ENCODE data around the gene PIR. TPM values are rescaled to one million over a fixed set of nuclear protein-coding genes. Genes with fewer than 3 reads are reported as not detected.

The PIR gene
- total RNA-seq, 1 experiment from 2014 or later: 29.7 TPM

DNA sequence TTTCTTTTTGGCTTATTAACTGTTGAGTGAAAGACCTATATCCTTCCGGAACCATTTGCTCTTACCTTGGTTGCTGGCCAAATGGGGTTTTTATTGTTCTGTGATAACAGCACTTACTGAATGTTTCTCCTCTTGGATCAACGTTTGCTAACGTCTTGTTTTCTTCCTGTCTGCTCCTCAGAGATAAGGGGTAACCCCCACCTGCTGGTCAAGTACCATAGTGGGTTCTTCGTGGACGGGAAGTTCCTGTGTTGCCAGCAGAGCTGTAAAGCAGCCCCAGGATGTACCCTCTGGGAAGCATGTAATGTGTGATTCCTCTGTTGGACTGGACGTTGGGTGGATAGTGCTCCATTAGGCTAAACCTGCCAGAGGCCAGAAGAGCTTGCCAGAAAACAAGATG lies 22.8 kb upstream of the PIR start:
- Histone ChIP-seq H3K9me3 (ENCODE audit: control insufficient read depth, low read depth, low read length) (no peaks in the 10 kb centered on the region), H3T11ph (ENCODE audit: low read length) (no peak overlapping the region), H3K27ac (ENCODE audit: insufficient read length, low read depth, low read length) (no peak overlapping the region), H3K18ac (ENCODE audit: insufficient read length, low read depth, low read length) (no peak overlapping the region), H3K79me2 (ENCODE audit: insufficient read depth, low read length) (no peaks in the 10 kb centered on the region), H3K56ac (ENCODE audit: insufficient read length, low read depth, low read length) (no peak overlapping the region), H4K8ac (replicated peaks; ENCODE audit: insufficient read length, low read depth, low read length) (no peak overlapping the region), H2BK5ac (ENCODE audit: insufficient read length, low read length) (no peak overlapping the region), H2BK15ac (ENCODE audit: low read depth, low read length) (no peak overlapping the region), H2BK120ac (ENCODE audit: low read depth, low read length, poor library complexity, severe bottlenecking) (no peak overlapping the region), H3K9ac (ENCODE audit: extremely low read depth, insufficient read length, low read length) (no peak overlapping the region), H3K27me3 (ENCODE audit: insufficient read depth, low read length) (no peaks in the 10 kb centered on the region), H3K79me1 (ENCODE audit: insufficient read depth, low read depth, low read length, poor library complexity, severe bottlenecking) (no peaks in the 10 kb centered on the region), H3K4me1 (ENCODE audit: insufficient read depth, low read length) (no peaks in the 10 kb centered on the region), H3K23me2 (ENCODE audit: insufficient read length, low read depth, low read length, poor library complexity, severe bottlenecking) (no peaks in the 10 kb centered on the region), H2AK5ac (ENCODE audit: insufficient read length, low read length) (no peak overlapping the region), H4K20me1 (ENCODE audit: control insufficient read depth, insufficient read depth, insufficient read length) (no peaks in the 10 kb centered on the region), H3K23ac (ENCODE audit: insufficient read length, low read depth, low read length) (no peak overlapping the region), H3K14ac (ENCODE audit: insufficient read depth, low read length) (no peak overlapping the region), H2BK20ac (ENCODE audit: low read depth, low read length, poor library complexity, severe bottlenecking) (no peak overlapping the region), H2AFZ (ENCODE audit: low read length) (no peak overlapping the region), H3K4me2 (ENCODE audit: insufficient read depth, insufficient read length, low read length) (no peak overlapping the region), H3K4ac (ENCODE audit: low read depth, low read length) (no peak overlapping the region), H4K5ac (ENCODE audit: insufficient read length, low read depth, low read length) (no peak overlapping the region), H2BK12ac (ENCODE audit: insufficient read length, low read depth, low read length) (no peak overlapping the region), H4K91ac (ENCODE audit: insufficient read length, low read depth, low read length) (no peak overlapping the region)
- no CpG with 5 or more reads among the region's 6 CpGs for WGBS (ENCODE audit: extremely low coverage, insufficient read length, low lambda C conversion rate)
- no peak overlapping the region for H3K4me3 Mint-ChIP-seq
- no peak for DNase-seq
- no peaks in the 10 kb centered on the region for H3K36me3 Mint-ChIP-seq (ENCODE audit: insufficient read depth in 1 of 3, low read depth in 3 of 3)
- no peak overlapping the region for H3K27ac Mint-ChIP-seq
- H3K27me3 Mint-ChIP-seq (ENCODE audit: low read depth): no peaks in the 10 kb centered on the region
- H3K4me1 Mint-ChIP-seq: peaks cover 7 to 8% of the 10 kb centered on the region in 2 experiments
- TF ChIP-seq, protein P1, sequence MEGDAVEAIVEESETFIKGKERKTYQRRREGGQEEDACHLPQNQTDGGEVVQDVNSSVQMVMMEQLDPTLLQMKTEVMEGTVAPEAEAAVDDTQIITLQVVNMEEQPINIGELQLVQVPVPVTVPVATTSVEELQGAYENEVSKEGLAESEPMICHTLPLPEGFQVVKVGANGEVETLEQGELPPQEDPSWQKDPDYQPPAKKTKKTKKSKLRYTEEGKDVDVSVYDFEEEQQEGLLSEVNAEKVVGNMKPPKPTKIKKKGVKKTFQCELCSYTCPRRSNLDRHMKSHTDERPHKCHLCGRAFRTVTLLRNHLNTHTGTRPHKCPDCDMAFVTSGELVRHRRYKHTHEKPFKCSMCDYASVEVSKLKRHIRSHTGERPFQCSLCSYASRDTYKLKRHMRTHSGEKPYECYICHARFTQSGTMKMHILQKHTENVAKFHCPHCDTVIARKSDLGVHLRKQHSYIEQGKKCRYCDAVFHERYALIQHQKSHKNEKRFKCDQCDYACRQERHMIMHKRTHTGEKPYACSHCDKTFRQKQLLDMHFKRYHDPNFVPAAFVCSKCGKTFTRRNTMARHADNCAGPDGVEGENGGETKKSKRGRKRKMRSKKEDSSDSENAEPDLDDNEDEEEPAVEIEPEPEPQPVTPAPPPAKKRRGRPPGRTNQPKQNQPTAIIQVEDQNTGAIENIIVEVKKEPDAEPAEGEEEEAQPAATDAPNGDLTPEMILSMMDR (conservative IDR thresholded peaks at IDR 0.05): 0 out of 3 replicates have a peak, but pooled peaks have one; percentile 10
- no peaks in the 10 kb centered on the region for H3K9me3 Mint-ChIP-seq

Measured in H9 (cell line).